Measurements from ENCODE around the gene KCNA3.

The KCNA3 gene

GRCh38 chr1:110674337-110675059 lies at the start of gene KCNA3:
TSS of gene KCNA3 (minus strand) at chr1:110674940. CDS start at chr1:110674809, 131 bp downstream.
- DNase-seq: peak; percentile 56 to 60

DNA sequence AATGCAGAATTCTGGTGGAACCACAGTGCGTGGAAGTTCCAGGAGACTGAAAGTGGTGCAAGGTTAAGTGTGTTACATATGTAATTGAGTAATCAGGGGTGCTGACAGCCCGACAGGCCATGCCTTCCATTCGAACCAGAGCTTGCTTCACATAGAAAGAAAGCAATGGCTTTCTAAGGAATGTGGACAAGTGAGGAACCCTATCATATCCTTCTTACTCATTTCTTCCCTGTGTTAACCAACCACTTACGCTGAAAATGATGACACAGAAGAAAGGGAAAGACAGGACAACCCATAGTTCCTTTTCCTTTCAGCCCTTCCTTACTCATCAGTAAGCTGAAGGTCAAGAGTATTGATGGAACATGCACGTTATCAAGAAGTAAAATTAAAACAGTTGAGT lies 48.1 kb upstream of the KCNA3 start:
- DNase-seq: no peak

DNA sequence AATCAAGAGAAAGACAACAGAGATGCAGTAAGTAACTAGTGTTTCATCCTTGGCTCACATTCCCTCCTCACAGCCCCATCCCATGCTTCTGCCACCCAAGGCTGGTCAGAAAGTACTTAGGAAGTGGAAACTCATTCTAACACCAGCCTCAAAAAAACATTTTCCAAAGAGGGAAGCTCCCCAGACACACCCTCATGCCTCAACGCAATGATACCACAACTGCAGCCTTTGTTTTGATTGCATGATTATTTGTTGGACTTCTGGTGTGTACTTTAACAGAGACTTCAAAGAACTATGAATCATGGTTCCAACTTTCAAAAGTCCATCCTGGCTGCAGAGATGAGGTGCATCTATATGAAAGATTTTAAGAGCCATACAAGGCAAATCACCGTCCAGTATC lies 45.2 kb upstream of the KCNA3 start:
- DNase-seq: no peak

DNA sequence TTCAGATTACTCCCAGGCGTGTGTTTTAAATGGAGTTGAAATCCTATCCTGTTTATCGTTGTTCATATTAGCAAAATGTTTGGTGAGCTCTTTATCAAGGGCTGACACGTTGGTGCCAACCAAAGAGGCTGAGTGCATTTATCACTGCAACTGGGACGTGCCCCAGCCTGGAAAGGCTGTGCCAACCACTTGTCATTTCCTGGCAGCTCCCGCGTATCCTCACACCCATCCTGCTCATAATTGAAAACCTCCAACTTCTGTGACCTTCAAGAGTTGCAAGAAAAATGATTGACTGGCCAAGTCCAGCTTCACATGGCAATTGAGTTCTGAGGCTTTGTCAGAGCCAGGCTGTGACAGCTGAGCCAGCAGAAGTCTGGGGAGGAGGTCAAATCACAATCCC lies 43.7 kb upstream of the KCNA3 start:
- DNase-seq: no peak

GRCh38 chr1:110717179-110717578 lies 42.4 kb upstream of the KCNA3 start:
- DNase-seq: no peak

DNA sequence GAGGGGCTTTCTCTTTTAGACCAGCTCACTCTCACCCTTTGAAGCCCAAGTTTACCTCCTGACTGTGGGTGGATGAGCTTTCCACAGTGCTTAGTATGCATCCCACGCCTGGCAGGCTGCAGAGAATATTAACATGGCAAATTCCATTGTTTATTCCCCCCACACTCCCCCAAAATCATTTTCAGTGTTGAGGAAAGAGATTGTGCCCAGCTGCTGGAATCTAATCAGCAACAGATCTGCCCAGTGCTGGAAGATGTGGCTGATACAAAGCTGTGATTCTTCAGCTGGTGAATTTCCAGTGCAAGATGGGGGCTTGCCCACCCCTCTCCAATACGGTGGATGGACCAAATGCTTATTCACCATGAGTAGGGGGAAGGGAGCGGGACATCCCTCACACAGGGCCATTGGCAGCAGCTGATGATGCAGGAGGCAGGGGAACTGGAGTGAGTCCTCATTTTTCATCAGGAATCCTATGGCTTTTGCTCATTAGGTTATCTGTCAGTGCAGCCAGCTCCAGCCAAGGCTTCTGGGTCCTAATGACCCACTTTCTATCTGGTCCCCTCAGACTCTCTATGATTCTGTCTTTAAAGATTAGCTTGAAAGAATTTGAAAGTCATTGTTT lies 39.7 kb upstream of the KCNA3 start:
- DNase-seq: no peak

DNA sequence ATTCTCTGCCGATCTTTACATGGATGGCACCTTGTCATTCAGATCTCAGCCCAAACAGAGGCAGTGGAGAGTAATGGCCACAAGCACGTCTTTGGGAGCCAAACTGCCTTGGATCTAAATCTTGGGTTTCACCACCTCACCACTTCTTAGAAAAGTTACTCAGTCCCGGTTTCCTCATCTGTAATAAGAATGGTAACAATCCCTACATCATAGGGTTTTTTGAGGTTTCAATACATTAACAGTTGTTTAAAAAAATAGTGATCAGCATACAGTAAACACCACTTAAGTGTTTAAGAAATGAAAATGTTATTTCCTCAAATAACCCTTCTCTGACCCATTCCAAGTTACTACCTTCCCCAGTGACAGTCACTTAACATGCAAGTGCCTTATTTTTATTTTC lies 38.5 kb upstream of the KCNA3 start:
- DNase-seq: no peak

DNA sequence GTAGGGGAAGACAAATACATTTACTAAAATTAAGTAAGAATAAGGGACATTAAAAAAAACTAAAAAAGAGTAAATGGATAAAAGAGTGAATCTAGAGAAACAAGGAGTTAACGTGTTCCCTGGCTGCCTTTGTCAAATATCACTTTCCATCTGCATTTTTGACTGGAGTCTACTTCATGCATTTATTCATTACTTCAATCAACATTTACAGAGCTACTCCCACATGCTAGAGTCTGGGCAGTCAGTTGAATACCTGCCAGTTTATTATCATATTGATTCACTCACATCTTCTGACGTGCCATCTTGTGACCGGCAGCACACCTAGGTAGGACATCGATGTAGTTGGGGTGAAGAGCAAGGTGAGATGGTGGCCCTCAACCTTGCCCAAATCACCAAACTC lies 35.6 kb upstream of the KCNA3 start:
- no peak for DNase-seq

DNA sequence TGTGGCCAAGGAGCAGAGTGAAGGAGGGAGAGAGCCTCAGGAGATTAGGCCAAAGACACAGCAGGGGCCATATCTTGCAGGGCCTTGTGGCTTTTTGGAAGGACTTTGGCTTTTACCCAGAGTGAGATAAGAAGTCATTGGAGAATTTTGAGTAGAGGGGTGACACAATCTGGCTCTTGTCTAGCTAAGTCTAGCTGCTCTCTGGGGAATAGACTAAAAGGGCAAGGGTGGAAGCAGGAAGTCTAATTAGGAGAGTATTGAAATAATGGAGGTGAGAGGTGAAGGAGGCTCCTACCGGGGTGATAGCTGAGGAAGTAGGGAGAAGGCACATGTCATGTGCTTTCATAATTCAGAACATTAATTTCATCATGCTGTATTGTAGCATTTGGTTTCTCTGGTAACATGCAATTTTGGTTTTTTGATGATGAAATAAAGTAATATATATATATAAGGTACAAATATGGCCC lies 34.3 kb upstream of the KCNA3 start:
- no peak for DNase-seq

DNA sequence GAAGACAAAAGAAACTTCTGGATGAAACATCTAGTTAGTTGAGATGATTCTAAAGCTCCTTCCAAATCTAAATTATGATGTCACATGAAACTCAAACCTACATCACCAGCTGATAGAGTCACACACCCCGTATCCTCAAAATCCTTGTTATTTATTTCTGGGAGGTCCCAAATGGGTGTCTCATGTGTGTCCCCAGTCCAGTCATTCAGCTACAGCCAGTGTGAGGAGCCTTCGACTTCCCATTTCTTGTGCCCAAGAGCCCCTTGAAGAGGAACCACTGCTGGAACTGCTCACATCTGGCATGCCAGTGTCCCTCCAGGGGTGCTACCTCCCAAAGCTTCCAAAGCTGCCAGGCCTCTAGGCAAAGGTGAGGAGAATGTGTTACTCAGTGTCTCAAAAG lies 32.5 kb upstream of the KCNA3 start:
- no peak for DNase-seq

DNA sequence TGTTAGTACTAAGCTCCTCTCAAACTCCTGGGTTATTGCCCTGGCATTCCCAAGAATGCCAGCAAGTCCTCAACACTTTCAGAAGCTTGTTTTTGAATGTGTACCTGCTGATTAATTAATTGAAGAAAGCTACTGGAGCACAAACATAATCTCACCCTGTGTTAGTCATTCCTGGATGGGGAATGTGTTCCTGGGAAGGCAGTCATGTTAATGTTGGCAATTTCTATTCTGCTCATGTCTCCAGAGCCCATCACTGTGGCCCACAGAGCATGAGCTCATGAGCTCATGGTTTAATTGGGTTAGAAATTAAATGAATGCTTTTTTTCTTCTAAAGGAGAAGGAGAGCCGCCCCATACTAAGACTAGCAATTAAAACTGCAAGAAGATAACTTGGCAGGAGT lies 31.9 kb upstream of the KCNA3 start:
- no peak for DNase-seq

GRCh38 chr1:110702260-110702659 lies 27.5 kb upstream of the KCNA3 start:
- no peak for DNase-seq

- DNase-seq: no peak
Observed at GRCh38 chr1:110700767-110701166, 26.0 kb upstream of the KCNA3 start.

- DNase-seq: no peak
Observed at GRCh38 chr1:110697606-110698005, 22.9 kb upstream of the KCNA3 start.

DNA sequence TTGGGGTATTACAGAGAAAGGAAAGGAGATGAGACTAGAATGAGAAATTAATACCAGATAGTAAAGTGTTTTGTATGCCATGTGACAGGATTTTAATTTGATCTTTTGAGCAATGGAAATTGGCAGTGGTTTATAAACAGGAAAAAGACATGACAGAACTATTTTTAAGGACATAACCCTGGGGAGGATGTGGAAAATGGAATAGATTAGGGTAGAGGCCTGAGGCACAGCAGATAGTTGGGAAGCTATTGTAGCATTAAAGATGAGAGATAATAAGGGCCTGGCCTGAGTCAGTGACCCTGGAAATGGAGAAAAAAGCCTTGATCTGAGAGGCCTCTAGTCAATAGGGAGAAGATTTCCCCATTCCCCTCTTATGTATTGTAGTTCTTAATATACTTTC lies 22.1 kb upstream of the KCNA3 start:
- no peak for DNase-seq

DNA sequence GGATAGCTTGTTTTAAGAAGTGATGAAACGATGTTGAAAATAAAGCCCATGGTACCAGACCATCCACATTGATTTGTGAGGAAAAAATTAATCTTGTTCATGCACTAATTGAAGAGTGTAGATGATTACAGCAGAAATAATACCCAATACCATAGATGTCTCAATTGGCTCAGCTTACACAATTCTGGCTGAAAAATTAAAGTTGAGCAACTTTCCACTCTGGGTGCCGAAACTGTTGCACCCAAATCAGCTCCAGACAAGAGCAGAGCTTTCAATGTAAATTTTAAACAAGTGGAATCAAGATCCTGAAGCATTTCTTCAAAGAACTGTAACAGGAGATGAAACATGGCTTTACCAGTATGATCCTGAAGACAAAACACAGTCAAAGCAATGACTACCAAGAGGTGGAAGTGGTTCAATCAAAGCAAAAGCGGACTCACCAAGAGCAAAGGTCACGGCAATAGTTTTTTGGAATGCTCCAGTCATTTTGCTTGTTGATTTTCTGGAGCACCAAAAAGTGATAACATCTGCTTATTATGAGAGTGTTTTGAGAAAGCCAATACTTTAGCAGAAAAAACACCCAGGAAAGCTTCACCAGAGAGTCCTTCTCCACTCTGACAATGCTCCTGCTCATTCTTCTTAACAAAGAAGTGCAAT lies 16.1 kb upstream of the KCNA3 start:
- no peak for DNase-seq

GRCh38 chr1:110689868-110690267 lies 15.1 kb upstream of the KCNA3 start:
- DNase-seq: no peak

DNA sequence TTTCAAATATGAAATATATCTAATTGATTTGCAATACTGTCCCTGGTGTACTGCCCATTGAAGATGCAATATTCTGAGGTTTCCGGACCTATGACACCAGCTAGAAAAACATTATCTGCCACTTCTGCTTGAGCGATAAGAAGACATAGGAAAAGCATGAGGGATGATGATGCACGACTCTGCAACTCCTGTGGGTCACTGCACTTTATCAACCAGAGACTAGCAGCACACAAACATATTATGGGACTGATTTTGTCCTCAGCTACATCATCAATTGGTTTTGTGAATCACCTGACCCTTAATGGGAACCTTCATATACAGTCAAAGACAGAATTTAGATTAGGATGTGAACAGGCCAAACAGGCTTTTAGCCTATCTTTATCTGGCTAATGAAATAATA lies 13.8 kb upstream of the KCNA3 start:
- no peak for DNase-seq

DNA sequence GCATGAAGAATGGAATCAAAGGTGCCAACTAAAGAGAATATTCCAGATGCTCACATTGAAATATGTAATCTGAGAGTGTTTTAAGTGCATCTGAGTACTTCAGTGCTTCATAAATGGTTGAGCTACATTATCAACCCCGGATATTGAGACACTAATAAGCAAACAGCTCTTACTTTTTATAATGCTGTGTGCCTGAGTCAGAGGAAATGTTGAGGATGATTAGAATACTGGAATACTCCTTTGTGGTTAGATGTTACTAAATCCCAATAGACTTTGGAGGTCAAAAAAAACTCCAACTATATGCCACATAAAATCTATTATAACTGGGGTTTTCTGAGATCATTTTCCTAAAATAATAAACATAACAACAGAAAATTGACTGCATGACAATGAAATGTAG lies 12.5 kb upstream of the KCNA3 start:
- DNase-seq: no peak

DNA sequence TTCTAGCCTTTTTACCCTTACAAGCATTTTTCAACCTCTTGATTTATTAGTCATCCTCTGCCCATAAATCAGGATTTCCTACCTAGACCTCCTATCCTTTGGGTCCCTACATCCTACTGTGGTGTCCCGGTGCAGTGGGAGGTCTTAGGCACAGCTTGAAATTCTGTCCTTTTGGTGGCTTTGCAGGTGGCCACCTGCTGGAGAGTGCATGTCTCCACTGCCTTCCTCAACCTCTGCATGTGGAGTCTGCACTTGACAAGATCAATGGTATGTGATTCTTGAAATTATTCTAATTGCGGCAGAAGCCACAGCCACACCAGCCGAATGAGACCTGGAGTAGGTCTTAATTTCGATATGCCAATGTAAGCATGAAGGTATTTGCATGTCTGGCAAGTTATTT lies 11.4 kb upstream of the KCNA3 start:
- DNase-seq: peak in 1 of 2 experiments; percentile 14

GRCh38 chr1:110684491-110684890 lies 9.8 kb upstream of the KCNA3 start:
- no peak for DNase-seq

GRCh38 chr1:110682898-110683297 lies 8.2 kb upstream of the KCNA3 start:
- DNase-seq: no peak

GRCh38 chr1:110680036-110680735 lies 5.4 kb upstream of the KCNA3 start:
- no peak for DNase-seq

DNA sequence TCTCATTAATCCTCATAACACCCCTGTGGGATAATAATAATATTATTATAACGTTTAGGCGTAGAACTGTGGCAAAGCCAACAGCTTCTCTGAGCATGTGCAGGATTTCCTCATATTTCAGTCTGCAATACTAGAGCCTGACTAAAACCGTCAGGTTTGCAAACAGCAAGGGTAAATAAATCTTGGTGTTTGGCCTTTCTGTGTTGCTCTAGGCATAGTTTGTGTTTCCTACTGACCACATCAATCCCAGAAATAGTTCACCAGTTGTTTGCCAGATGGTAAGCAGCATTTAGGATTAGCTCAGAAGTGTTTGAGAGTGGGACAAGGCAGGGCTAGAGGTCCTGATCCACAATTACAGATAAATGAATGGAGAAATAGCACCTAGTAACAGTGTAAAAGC lies 2.8 kb upstream of the KCNA3 start:
- DNase-seq: no peak

Data from activated CD4-positive, alpha-beta T cell treated with anti-CD3 and anti-CD28 coated beads, Interleukin-2, amount 50 U/mL, for 4 hours (primary cell).